HG02678 (cell line): ENCODE measurements around the gene AGBL3.
"Not testable (repeated sequence)": the region's sequence is repeated elsewhere in the genome, so short reads cannot be mapped to it uniquely, and the experiment has no call there.

ENCODE experiments used
- ATAC-seq: cut with Tn5 transposase; IDR thresholded peaks from one replicate; pipeline ENCODE4 v1.9.1; 2021; ENCODE audit warnings: mild to moderate bottlenecking, moderate library complexity; ENCODE audit not compliant: unreplicated experiment

The AGBL3 gene

DNA sequence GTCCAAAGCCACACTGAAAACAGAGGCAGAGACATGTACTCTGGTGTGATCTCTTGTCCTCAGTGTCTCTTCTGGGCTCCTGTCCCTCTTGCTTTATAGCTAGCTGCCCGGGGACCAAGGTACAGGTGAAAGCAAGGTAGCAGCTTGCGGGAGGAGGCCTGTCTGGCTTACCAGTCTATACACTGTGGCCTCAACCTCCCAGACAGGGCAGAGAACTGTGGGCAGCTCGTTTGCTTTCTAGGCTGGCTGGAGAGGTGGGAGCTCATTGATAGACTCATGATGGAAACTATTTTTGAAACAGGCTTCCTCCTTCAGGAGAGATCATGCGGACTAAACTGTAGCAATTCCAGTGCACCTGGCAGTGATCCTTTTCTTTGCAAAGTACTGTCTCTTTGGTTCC is 179.6 kb downstream of the AGBL3 start:
- no peak for ATAC-seq

DNA sequence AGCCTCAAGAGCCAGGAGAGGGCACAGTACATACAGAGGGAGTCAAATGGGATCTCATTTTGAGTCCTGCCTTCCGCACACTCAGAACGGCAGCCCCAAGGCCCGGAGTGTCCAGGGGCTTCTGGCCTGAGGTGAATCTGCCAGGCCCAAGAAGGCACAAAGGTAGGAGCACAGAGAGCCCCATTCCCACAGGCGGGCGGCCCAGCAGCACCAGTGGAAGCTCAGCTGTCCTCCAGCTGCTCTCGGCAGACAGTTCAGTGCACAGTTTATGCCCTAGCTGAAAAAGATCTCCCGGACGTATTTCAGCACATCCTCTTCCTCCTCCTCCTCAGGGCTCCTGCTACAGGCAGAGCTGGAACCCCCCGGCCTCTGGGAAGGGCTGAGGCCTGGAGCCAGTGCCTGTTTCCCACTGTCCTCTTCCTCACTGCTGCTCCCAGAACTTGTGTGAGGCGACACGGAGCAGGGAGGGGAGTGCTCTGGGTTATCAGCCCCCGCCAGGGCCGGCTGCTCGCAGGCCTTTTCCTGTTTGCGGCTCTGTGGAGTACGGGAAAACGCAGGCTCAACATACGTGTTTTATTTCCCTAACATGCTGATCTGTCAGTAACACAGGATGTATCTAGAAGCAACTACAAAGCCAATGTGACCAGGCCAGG is 180.2 kb downstream of the AGBL3 start:
- no peak for ATAC-seq

DNA sequence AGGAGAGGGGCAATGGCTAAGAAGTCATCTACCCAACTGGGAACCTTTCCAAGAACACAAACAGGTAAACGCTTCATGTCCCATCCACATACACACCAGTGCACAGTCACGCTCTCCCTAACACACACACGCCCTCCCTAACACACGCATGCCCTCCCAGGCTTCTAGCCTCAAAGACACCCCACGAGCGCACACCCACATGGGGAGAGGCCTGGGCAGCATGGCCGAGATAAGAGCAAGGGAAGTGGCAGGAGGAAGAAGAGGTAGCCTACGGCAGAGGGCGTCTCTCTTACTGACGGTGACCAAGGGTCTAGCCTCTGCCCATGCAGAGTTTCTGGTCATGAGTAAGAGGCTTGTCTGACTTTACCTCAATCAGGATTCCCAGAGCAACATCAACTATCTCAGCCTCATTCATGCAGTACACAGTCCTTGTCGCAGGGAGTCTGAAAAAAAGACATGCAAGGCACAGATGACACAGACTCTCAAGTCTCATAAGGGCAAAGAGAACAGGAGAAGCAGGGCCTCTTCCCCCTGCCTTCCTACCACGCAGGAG is 181.1 kb downstream of the AGBL3 start:
- ATAC-seq: no peak

DNA sequence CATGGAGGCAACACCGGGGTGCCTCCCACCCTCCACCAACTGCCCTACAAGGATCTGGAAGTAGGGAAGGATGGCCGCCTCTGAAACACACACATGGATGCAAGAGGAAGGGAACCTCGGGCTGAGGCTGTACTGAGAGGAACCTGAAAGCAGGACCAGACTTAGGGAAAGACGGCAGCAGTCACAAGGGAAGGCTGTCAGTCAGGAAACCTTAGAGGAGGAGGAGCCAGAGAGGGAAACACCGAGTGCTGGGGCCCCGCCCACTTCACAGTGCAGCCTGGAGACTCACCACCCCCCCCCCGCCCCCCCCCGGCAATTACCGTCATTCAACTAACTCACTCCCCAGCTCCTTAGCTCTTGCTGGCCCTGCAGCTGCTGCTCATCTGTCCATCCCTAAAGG is 181.7 kb downstream of the AGBL3 start:
- ATAC-seq: no peak

DNA sequence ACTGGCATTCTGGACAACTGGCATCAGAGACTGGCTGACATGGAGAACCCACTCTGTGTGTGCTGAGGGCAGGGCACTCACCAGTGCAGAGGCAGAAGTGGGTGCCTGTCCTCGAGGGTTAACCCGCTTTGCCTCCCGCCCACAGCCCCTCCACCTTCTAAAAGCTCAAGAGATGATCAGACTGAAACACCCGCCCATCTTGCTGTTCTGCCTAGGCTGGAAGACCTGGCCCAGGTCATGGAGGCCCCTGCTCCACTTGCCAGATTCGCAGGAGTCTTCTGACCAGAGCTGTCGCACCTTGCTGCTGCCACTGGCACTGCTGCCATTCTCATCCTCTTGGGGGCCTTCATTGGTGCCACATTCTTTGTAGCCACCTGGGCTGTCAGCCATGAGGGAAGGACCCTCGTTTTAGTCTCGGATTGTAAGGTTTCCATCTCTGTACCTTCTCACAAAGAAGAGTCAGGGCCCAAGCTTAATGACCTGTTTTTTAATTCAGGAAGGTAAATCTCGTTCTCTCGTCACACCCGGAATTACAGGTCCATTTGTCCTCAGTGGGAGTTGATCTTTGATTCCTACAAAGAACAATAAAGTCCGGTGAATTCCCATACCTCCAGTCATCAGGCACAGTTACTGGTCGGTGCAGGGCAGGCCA is 182.3 kb downstream of the AGBL3 start:
- no peak for ATAC-seq

DNA sequence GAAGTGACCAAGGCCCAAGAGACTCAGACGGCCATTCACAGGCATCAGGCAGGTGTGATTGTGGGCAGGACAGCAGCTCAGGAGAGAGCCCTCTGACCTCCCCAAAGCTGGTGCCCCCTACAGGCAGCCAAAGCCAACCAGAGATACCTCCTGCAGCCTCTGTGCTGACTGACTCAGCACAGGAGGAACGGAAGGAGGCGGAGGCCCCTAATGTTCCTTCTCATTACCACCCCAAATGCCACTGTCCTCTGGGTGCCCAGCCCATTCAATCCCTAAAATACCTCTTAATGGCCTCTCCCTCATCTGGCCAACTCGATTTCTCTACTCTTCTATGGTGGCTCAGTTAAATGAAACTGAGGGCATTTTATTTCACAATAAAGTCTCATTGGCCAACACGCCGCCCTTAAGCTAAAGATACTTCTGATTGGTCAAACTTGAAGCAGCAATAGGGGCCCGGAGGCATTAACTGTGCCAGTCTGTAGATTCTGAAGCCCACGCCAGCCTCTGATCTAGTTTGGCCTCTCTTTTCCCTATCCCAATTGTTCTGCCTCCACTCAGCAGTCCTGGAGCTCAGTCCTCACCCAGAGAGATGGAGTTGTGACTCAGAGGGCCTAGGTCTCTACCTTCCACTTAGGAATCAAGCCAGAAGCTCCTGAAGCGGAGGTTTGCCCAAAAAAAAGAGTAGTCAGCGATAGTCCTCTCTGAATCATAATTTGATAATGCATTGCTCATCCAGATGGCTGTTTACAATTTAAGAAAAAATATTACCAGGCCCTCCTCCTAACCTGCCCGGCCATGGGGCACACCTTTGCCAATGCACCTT is 183.0 kb downstream of the AGBL3 start:
- ATAC-seq: peak; percentile 43

DNA sequence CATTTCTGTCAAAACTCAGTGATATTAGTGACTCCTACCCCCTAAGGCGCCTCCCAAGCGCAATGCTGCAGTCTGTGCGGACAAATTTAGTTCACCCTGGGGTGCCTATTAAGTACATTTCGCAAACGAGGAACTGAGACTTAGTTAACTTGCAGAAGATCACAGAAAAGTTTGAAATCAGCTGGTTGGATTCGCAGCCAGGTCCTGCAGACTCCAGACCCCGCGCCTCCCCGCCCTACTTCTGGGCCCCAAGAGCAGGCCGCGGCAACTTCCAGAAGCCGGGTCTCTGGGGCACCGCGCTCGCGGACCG is 183.6 kb downstream of the AGBL3 start:
- no peak for ATAC-seq

DNA sequence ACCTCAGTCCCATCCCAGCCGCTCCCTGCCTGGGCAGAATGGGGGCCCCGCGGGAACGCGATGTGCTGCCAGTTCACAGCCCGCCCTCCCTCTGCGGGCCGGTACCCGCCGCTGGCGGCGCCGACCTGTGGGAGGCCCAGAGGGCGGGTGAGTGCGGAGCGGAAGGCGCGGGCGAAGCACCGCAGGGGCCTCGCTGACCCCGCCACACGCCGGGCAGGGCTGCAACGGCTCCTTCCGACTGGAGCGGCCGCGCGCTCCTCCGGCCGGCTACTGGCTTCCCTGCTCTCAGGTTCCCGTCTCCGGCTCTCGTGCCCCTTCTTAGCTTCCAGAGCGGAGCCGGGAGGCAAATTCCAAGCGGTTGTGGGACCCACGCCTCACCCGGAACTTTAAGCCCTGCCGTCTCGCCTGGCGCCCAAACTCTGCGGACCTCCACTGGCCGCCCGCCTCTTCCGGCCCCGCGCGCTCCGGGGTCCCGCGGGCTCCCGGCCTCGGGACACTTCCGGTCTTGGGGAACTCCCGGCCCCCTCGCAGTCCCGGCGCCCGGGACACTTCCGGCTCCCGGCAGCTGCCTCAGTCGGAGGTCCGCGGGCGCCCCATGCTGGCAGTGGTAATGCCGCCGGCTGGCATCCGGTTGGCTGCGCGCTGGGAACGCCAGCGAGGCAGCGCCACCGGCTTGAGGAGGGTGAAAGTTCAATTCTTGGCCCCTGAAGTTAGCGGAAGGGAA is 184.1 kb downstream of the AGBL3 start, which contains the start of gene CYREN:
Gene CYREN, minus strand, starts transcription at position 434 of the 724 bp plus-strand sequence. CDS start 1,785 bp downstream, outside the sequence.
- ATAC-seq: peak; percentile 74

DNA sequence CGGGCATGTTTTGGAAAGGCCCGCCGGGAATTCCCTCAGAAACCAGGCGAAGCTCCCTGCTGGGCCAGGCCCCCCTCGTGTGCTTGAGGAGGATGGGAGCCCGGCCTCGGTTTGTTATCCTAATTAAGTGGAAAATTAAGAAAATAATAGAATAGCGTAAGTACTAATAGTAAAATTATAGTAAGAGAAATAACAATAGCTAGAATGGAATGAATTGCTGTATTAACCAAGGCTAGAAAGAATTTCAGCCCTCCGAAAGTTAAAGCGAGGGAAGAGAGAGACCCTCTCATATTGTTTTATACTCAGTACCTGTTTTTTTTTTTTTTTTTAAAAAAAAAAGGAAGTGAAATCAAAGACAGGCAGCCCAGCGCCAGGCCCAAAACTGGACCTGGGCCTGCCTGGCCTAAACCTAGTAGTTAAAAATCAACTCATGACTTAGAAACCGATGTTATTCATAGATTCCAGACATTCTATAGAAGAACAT is 184.7 kb downstream of the AGBL3 start:
- peak; percentile 26 for ATAC-seq

DNA sequence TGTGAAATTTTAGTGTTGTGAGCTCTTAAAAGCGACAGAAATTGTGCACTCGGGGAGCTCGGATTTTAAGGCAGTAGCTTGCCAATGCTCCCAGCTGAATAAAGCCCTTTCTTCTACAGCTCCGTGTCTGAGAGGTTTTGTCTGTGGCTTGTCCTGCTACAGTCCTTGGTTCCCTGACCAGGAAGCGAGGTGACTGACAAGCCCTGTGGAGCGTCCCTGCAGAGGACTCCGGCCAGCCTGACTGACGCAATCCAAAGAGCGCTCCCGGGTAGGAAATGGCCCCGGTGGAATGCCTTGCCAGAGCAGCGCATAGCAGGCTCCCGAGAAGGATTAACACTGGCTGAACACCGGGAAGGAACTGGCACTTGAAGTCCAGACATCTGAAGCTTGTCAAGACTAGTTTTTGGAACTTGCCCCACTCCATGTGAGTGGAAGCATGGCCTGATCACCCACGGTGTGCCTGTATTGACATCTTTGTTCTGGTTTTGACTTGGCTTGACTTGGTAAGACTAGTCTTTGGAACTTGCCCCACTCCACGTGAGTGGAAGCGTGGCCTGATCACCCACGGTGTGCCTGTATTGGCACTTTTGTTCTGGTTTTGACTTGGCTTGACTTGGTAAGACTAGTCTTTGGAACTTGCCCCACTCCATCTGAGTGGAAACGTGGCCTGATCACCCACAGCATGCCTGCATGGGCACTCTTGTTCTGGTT is 185.4 kb downstream of the AGBL3 start:
- not testable (repeated sequence) for ATAC-seq

DNA sequence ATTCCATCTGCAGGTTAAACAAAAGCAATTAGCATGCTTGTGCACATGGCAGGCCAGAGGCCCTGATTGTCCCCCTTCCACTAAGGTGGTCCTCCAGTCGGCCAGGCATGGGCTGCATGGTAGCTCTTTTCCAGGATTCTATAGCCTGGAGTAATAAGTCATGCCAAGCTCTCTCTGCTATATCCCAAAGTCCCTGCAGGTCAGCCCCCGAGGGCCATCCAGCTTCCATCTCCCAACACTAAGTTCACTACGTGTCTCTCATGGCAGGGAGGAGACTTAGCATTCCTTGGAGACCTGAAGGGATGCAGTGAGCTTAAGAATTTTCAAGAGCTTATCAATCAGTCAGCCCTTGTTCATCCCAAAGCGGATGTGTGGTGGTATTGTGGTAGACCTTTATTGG is 187.6 kb downstream of the AGBL3 start:
- ATAC-seq: not testable (repeated sequence)

DNA sequence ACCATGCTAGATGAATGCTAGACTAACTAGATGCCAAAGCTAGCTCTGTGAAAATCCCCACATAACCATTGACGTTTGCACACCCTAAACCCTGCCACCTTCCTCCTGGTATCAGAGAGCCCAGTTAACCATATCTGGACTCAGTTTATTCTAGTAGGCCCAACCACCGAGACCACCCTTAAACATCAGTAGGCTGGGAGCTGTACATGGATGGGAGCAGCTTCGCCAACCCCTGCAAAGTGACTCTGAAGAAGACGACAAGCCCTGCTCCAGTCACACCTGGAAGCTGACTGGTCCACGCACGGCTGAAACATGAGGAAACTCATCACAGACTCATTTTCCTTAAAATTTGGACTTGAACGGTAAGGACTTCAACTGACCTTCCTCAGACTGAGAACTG is 188.6 kb downstream of the AGBL3 start:
- no peak for ATAC-seq

DNA sequence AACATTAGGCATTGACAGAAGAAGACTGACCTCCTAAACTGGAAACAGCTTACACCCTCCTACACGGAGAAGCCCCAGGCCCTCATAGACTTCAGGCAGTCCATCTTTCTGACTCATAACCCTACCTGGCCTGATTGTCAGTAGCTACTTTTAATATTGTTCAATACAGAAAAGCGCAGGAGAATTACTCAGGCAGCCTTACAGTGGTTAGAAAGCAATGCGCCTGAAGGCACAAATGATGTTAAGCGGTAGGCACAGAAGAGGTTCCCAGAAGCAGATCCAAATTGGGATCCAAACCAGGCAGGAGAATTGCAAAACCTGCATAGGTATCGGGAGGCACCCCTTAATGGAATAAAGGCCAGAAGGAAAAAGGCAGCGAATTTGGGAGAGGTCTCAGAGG is 189.6 kb downstream of the AGBL3 start:
- ATAC-seq: no peak

DNA sequence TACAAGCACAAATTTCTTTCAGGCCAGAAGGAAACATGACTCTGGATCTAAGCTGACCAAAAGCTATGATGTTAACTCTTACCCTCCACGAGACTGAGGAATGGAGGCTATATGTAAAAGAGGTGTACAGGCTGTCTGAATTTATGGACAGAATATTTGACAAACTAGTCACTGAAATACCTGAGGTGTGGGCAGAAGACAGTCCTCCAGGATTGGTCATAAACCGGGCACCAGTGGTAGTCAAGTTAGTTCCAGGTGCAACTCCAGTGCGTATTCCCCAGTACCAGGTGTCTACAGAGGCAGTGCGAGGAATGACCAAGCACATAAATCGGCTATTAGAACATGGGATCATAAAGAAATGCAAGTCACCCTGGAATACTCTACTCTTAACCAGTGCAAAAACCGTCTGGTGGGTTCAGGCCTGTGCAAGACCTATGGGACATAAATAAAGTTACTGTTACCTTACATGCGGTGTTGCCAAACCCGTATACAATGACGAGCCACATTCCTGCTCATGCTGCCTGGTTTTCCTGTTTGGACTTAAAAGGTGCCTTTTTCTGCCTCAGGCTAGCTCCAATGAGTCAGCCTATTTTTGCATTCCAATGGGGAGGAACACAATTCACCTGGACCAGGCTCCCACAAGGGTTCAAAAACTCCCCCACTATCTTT is 190.9 kb downstream of the AGBL3 start:
- ATAC-seq: no peak

DNA sequence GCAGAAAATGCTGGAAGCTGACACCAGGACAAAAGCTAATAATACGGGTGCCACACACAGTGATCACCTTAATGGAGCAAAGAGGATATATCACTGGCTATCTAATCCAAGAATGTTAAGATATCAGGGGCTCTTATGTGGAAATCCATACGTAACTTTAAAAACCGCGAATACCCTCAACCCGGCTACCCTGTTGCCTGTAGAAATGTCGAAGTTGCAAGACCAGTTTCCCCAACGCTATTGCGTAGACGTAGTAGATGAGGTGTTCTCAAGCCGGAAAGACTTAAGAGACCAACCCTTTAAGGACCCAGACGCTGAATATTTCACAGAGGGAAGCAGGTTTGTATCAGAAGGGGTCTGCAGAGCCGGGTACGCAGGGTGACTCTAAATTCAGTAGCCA is 192.1 kb downstream of the AGBL3 start:
- no peak for ATAC-seq

DNA sequence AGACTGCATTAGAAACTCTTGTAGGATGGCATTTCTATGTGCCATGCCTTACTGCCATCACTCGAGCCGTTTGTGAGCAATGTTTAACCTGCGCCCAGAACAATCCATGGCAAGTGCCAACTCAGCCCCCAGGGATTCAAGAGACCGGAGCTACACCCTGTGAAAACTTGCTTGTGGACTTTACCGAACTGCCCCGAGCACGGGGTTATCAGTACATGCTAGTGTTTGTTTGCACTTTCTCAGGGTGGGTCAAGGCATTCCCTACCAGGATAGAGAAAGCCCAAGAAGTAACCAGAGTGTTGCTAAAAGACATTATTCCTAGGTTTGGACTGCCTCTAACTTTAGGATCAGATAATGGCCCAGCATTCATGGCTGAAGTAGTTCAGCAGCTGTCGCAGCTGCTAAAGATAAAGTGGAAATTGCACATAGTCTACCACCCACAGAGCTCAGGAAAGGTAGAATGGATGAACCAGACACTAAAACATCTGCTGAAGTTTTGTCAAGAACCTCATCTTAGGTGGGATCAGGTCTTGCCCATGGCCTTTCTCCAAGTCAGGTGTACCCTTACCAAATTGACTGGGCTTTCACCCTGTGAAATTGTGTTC is 193.1 kb downstream of the AGBL3 start:
- no peak for ATAC-seq

DNA sequence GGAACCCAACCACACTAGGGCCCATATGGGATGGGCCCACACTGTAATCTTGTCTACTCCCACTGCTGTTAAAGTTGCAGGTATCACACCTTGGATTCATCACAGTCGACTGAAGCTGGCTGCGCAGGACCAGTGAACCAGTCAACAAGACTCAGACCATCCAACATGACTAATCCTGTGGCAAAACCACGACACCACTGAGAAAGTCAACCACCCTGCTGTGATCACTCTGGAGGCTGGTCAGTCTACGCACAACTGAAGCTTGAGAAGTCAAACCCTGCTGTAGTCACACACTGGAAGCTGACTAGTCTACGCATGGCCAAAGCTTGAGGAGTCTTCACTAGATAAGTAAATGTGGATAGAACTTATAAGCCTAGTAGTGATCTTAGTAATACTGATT is 193.8 kb downstream of the AGBL3 start:
- no peak for ATAC-seq

DNA sequence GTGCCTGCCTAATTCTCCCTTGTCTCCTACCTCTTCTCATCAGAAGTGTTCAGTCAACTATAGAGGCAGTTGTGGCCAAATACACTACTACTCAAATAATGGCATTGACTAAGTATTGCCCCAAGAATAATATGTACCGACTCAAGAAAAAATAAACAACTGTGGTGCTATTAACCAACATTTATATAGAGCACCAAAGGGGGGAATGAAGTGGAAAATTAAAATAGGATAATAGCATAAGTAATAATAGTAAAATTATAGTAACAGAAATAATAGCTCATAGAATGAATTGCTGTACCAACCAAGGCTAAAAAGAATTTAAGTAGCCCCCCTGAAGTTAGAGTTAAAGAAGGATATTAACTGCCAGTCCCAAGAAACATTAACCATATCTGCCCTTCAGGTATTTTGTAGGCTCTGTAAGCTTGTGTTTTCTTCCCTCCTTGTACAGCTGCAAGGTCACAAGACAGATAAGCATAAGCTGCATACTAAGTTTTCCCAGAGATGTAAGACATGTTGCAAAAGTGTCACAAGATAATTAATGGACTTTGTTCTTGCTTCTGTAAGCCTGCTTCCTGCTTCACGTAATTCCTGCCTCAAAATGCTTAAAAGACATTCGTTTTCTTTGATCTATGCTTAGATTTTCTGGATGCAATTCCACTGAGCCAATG is 195.1 kb downstream of the AGBL3 start:
- no peak for ATAC-seq
